ENCODE results near the gene ATP5MC2. TPM values are rescaled to one million over a fixed set of nuclear protein-coding genes. Genes with fewer than 3 reads are reported as not detected.

The ATP5MC2 gene
- total and polyA plus RNA-seq, 2 experiments from 2014 or later: 191 to 266 TPM

DNA sequence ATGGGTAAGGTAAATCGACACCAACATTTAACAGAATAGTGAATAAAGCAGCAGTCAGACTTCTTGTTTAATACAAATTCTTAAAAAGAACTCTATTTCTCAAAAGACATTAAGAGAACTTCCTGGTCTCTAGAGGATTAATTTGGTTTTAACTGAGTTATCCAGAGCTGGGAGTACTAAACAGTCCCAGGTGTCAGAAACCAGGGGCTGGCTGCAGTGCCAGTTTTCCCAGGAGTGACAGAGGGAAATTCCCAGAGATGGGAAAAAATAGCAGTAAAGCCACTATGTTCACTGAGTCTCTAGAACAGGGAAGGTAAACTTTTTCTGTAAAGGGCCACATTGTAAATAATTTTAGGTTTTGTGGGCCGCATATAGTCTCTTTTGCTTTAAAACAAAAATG, 8.8 kb downstream of the ATP5MC2 start:
- TF ChIP-seq EZH2phosphoT487 (IDR thresholded peaks at IDR 0.05; ENCODE audit: insufficient read depth, low read depth) (no peak), EZH2 (IDR thresholded peaks at IDR 0.05; ENCODE audit: insufficient read depth, poor library complexity, severe bottlenecking) (no peak)
- no peak overlapping the region for H3K4me2 ChIP-seq (ENCODE audit: unreplicated experiment)
- peaks cover 69% of the 10 kb centered on the region for H3K36me3 ChIP-seq (ENCODE audit: low read depth)
- H3F3A ChIP-seq (ENCODE audit: insufficient read depth): peaks cover 8% of the 10 kb centered on the region; the same call in 1 of the 2 replicates
- H3K9me3 ChIP-seq (ENCODE audit: low read depth): no peaks in the 10 kb centered on the region
- in situ Hi-C loops (cut with MboI): no loop called here
- no peak for DNase-seq
- H4K20me1 ChIP-seq (ENCODE audit: insufficient read depth): no peaks in the 10 kb centered on the region
- H3K9me2 ChIP-seq (ENCODE audit: insufficient read depth): no peaks in the 10 kb centered on the region
- H3K4me1 ChIP-seq (ENCODE audit: insufficient read depth): peaks cover 11% of the 10 kb centered on the region; the same call in 1 of the 2 replicates
- H3K27me3 ChIP-seq (replicated peaks; ENCODE audit: insufficient read depth): no peaks in the 10 kb centered on the region
- H3K4me3 ChIP-seq: no peak overlapping the region
- no peak overlapping the region for H3K27ac ChIP-seq
- H3K9ac ChIP-seq: no peak overlapping the region
- H2AFZ ChIP-seq: no peak overlapping the region
- H3K79me2 ChIP-seq (ENCODE audit: insufficient read depth): peaks cover 25% of the 10 kb centered on the region; the same call in 1 of the 2 replicates
- WGBS, 2 experiments (ENCODE audit: low coverage in 1 of 2, low lambda C conversion rate in 2 of 2, missing lambda C conversion rate in 2 of 2): 85 to 86% methylated on average over 2 of the region's 2 CpGs

DNA sequence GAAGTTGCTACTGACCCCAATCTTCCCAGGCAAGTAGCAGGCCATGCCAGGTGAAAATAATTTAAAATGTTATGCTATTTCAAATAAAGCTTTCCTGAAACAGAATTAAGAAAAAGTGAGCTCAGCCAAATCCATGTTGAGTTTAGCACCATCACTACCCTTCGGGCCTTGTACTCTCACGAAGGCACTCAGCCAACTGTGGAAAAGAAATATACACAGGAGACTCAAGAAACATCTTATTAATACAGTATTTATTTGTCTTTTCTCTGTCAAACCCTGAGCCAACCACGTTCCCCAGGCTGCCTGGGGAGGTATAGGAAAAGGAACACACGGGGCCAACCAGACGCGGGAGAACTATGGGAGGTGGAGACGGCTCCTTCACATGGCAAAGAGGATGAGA, 10.9 kb downstream of the ATP5MC2 start:
- in situ Hi-C loops (cut with MboI): no loop called here
- Histone ChIP-seq H3K79me2 (ENCODE audit: insufficient read depth) (peaks cover 7% of the 10 kb centered on the region; the same call in 1 of the 2 replicates), H4K20me1 (ENCODE audit: insufficient read depth) (no peaks in the 10 kb centered on the region)

DNA sequence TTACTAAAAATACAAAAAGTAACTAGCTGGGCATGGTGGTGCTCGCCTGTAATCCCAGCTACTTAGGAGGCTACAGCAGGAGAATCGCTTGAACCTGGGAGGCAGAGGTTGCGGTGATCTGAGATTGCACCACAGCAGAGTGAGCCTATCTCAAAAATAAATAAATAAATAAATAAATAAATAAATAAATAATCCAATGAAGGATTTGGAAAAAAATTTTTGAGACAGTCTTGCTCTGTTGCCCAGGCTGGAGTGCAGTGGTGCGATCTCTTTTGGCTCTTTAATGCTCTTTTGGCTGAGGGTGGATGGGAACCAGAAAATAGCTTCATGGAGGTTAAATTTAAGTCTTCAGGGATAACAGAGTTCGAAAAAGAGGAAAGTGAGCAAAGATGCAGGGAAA, 11.7 kb downstream of the ATP5MC2 start:
- WGBS, 2 experiments (ENCODE audit: low coverage in 1 of 2, low lambda C conversion rate in 2 of 2, missing lambda C conversion rate in 2 of 2): 97% methylated on average over 5 of the region's 5 CpGs

More for the DNA sequence above, 10.9 kb downstream of the ATP5MC2 start:
- DNase-seq: no peak
- Histone ChIP-seq H3K9me2 (ENCODE audit: insufficient read depth) (no peaks in the 10 kb centered on the region), H3K36me3 (ENCODE audit: low read depth) (peaks cover 48% of the 10 kb centered on the region), H2AFZ (no peak overlapping the region), H3K9ac (no peak overlapping the region), H3K27me3 (replicated peaks; ENCODE audit: insufficient read depth) (no peaks in the 10 kb centered on the region), H3K27ac (no peak overlapping the region), H3K4me1 (ENCODE audit: insufficient read depth) (peaks cover 7% of the 10 kb centered on the region), H3F3A (ENCODE audit: insufficient read depth) (peaks cover 13% of the 10 kb centered on the region), H3K4me2 (ENCODE audit: unreplicated experiment) (no peak overlapping the region), H3K9me3 (ENCODE audit: low read depth) (no peaks in the 10 kb centered on the region), H3K4me3 (no peak overlapping the region)
- 86 to 89% methylated on average over 7 of the region's 7 CpGs for WGBS, 2 experiments (ENCODE audit: low coverage in 1 of 2, low lambda C conversion rate in 2 of 2, missing lambda C conversion rate in 2 of 2)
- no peak for TF ChIP-seq EZH2 (IDR thresholded peaks at IDR 0.05; ENCODE audit: insufficient read depth, poor library complexity, severe bottlenecking)
- no peak for TF ChIP-seq EZH2phosphoT487 (IDR thresholded peaks at IDR 0.05; ENCODE audit: insufficient read depth, low read depth)

DNA sequence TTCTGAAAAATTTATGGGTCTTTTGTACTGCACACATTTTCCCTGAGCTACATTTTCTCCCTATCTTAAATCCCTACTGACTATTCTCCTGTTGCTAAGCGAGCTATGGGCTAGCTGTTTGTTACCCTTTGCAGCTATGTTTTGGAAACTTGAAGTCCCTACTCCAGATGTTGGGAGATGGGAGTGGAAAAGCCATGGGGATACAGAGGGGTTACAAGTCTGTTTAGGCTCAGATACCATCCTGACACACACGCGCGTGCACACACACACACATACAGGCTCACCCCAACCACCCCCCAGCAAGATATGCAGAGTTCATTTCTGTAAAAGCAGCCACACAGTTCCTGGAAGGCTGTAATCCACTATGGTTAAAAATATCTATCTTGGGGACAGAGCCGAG, 15.8 kb downstream of the ATP5MC2 start:
- peaks cover 25% of the 10 kb centered on the region for H3K4me1 ChIP-seq (ENCODE audit: insufficient read depth)
- WGBS, 2 experiments (ENCODE audit: low coverage in 1 of 2, low lambda C conversion rate in 2 of 2, missing lambda C conversion rate in 2 of 2): 40 to 47% methylated on average over 5 of the region's 5 CpGs
- H4K20me1 ChIP-seq (ENCODE audit: insufficient read depth): no peaks in the 10 kb centered on the region
- peaks cover 28% of the 10 kb centered on the region for H3F3A ChIP-seq (ENCODE audit: insufficient read depth)
- H3K36me3 ChIP-seq (ENCODE audit: low read depth): peaks cover 8% of the 10 kb centered on the region; the same call in 1 of the 2 replicates
- no peaks in the 10 kb centered on the region for H3K9me3 ChIP-seq (ENCODE audit: low read depth)
- in situ Hi-C loops (cut with MboI): no loop called here
- peak overlapping the region; percentile 58 for H2AFZ ChIP-seq
- no peaks in the 10 kb centered on the region for H3K27me3 ChIP-seq (replicated peaks; ENCODE audit: insufficient read depth)
- H3K79me2 ChIP-seq (ENCODE audit: insufficient read depth): no peaks in the 10 kb centered on the region
- H3K9me2 ChIP-seq (ENCODE audit: insufficient read depth): no peaks in the 10 kb centered on the region
- DNase-seq: peak; percentile 33
- TF ChIP-seq EZH2 (IDR thresholded peaks at IDR 0.05; ENCODE audit: insufficient read depth, poor library complexity, severe bottlenecking): no peak
- no peak for TF ChIP-seq EZH2phosphoT487 (IDR thresholded peaks at IDR 0.05; ENCODE audit: insufficient read depth, low read depth)
- peak overlapping the region; percentile 59 for H3K9ac ChIP-seq
- H3K27ac ChIP-seq: peak overlapping the region; percentile 88
- peak overlapping the region; percentile 66 for H3K4me2 ChIP-seq (ENCODE audit: unreplicated experiment)
- no peak overlapping the region for H3K4me3 ChIP-seq

More for the DNA sequence above, 11.7 kb downstream of the ATP5MC2 start:
- in situ Hi-C loops (cut with MboI): no loop called here
- no peak overlapping the region for H2AFZ ChIP-seq
- peaks cover 20% of the 10 kb centered on the region for H3F3A ChIP-seq (ENCODE audit: insufficient read depth)
- H3K27ac ChIP-seq: no peak overlapping the region
- no peaks in the 10 kb centered on the region for H3K9me2 ChIP-seq (ENCODE audit: insufficient read depth)
- no peaks in the 10 kb centered on the region for H3K27me3 ChIP-seq (replicated peaks; ENCODE audit: insufficient read depth)
- H3K9ac ChIP-seq: no peak overlapping the region
- peaks cover 1% of the 10 kb centered on the region; the same call in 1 of the 2 replicates for H3K79me2 ChIP-seq (ENCODE audit: insufficient read depth)
- H3K4me1 ChIP-seq (ENCODE audit: insufficient read depth): peaks cover 15% of the 10 kb centered on the region
- no peak for DNase-seq
- peaks cover 41% of the 10 kb centered on the region for H3K36me3 ChIP-seq (ENCODE audit: low read depth)
- no peak overlapping the region for H3K4me2 ChIP-seq (ENCODE audit: unreplicated experiment)
- no peaks in the 10 kb centered on the region for H4K20me1 ChIP-seq (ENCODE audit: insufficient read depth)
- H3K9me3 ChIP-seq (ENCODE audit: low read depth): no peaks in the 10 kb centered on the region
- no peak for TF ChIP-seq EZH2 (IDR thresholded peaks at IDR 0.05; ENCODE audit: insufficient read depth, poor library complexity, severe bottlenecking)
- no peak for TF ChIP-seq EZH2phosphoT487 (IDR thresholded peaks at IDR 0.05; ENCODE audit: insufficient read depth, low read depth)
- H3K4me3 ChIP-seq: no peak overlapping the region
